ENCODE data around the gene ZNF423.

ZNF423 gene

GRCh38 chr16:49849037-49849753 lies 6.7 kb downstream of the ZNF423 start:
- no peak for DNase-seq (ENCODE audit: low read depth in 2 of 2)

- DNase-seq (ENCODE audit: low read depth in 2 of 2): no peak
Measured at GRCh38 chr16:49848530-49848929, 7.4 kb downstream of the ZNF423 start.

GRCh38 chr16:49846800-49847199 lies 9.1 kb downstream of the ZNF423 start:
- DNase-seq (ENCODE audit: low read depth in 2 of 2): no peak

GRCh38 chr16:49844359-49844758 lies 11.6 kb downstream of the ZNF423 start:
- no peak for DNase-seq (ENCODE audit: low read depth in 2 of 2)

GRCh38 chr16:49843758-49844157 lies 12.2 kb downstream of the ZNF423 start:
- no peak for DNase-seq (ENCODE audit: low read depth in 2 of 2)

GRCh38 chr16:49842972-49843371 lies 12.9 kb downstream of the ZNF423 start:
- no peak for DNase-seq (ENCODE audit: low read depth in 2 of 2)

- no peak for DNase-seq (ENCODE audit: low read depth in 2 of 2)
Measured at GRCh38 chr16:49839017-49839825, 16.7 kb downstream of the ZNF423 start.

- no peak for DNase-seq (ENCODE audit: low read depth in 2 of 2)
Measured at GRCh38 chr16:49838441-49839016, 17.4 kb downstream of the ZNF423 start.

- no peak for DNase-seq (ENCODE audit: low read depth in 2 of 2)
Measured at GRCh38 chr16:49837688-49838410, 18.1 kb downstream of the ZNF423 start.

GRCh38 chr16:49836668-49837067 lies 19.2 kb downstream of the ZNF423 start:
- DNase-seq (ENCODE audit: low read depth in 2 of 2): no peak

- DNase-seq (ENCODE audit: low read depth in 2 of 2): no peak
Measured at GRCh38 chr16:49836218-49836617, 19.7 kb downstream of the ZNF423 start.

GRCh38 chr16:49835161-49835777 lies 20.6 kb downstream of the ZNF423 start:
- no peak for DNase-seq (ENCODE audit: low read depth in 2 of 2)

- no peak for DNase-seq (ENCODE audit: low read depth in 2 of 2)
Measured at GRCh38 chr16:49834531-49835151, 21.3 kb downstream of the ZNF423 start.

- no peak for DNase-seq (ENCODE audit: low read depth in 2 of 2)
Measured at GRCh38 chr16:49833796-49834530, 21.9 kb downstream of the ZNF423 start.

- DNase-seq (ENCODE audit: low read depth in 2 of 2): no peak
Measured at GRCh38 chr16:49833085-49833484, 22.8 kb downstream of the ZNF423 start.

- no peak for DNase-seq (ENCODE audit: low read depth in 2 of 2)
Measured at GRCh38 chr16:49832177-49832576, 23.7 kb downstream of the ZNF423 start.

GRCh38 chr16:49830873-49831272 lies 25.0 kb downstream of the ZNF423 start:
- no peak for DNase-seq (ENCODE audit: low read depth in 2 of 2)

- DNase-seq (ENCODE audit: low read depth in 2 of 2): no peak
Measured at GRCh38 chr16:49828533-49829267, 27.2 kb downstream of the ZNF423 start.

GRCh38 chr16:49827805-49828438 lies 28.0 kb downstream of the ZNF423 start:
- no peak for DNase-seq (ENCODE audit: low read depth in 2 of 2)
